Loucy (cell line): ENCODE results near the gene FDXR.
A peak's percentile ranks its signal among the peaks of the same experiment; 100 is the strongest.

Experiments used
- H2AFZ ChIP-seq: fragments of 200-600 bp; sonication (generic); 2 replicates; pipeline ENCODE4 v1.6.0; 2016; ENCODE audit warnings: antibody characterized with exemption, mild to moderate bottlenecking, low read length, moderate library complexity
- H3F3A ChIP-seq: fragments of 200-600 bp; 2 replicates; pipeline ENCODE4 v1.6.0; 2016; ENCODE audit warnings: antibody characterized with exemption, low read depth, mild to moderate bottlenecking
- H3K27me3 ChIP-seq: fragments of 200-600 bp; sonication (generic); 2 replicates; pipeline ENCODE4 v1.6.1; 2014; ENCODE audit warnings: low read length, mild to moderate bottlenecking; ENCODE audit not compliant: insufficient read depth, poor library complexity, severe bottlenecking
- H3K36me3 ChIP-seq: fragments of 200-600 bp; sonication (generic); 2 replicates; pipeline ENCODE4 v1.6.1; 2016; ENCODE audit warnings: low read length; ENCODE audit not compliant: insufficient read depth
- H3K4me1 ChIP-seq: fragments of 200-600 bp; sonication (generic); 2 replicates; pipeline ENCODE4 v1.5.1; 2014; ENCODE audit warnings: low read length, mild to moderate bottlenecking; ENCODE audit not compliant: insufficient read depth, poor library complexity, severe bottlenecking
- H3K4me2 ChIP-seq: fragments of 200-600 bp; sonication (generic); 2 replicates; pipeline ENCODE4 v1.6.0; 2014; ENCODE audit warnings: antibody characterized with exemption, low read length, low read depth, mild to moderate bottlenecking; ENCODE audit not compliant: poor library complexity, severe bottlenecking
- H3K4me3 ChIP-seq: fragments of 200-600 bp; sonication (generic); 2 replicates; pipeline ENCODE4 v1.5.1; 2014; ENCODE audit warnings: low read length, mild to moderate bottlenecking, mixed read lengths; ENCODE audit not compliant: poor library complexity, severe bottlenecking
- H3K79me2 ChIP-seq: fragments of 200-600 bp; sonication (generic); 2 replicates; pipeline ENCODE4 v1.6.1; 2014; ENCODE audit warnings: low read length; ENCODE audit not compliant: insufficient read depth
- H3K9ac ChIP-seq: fragments of 200-600 bp; sonication (generic); 2 replicates; pipeline ENCODE4 v1.6.0; 2014; ENCODE audit warnings: mild to moderate bottlenecking, low read depth, low read length, moderate library complexity; ENCODE audit not compliant: poor library complexity, severe bottlenecking
- H3K9me2 ChIP-seq: fragments of 200-600 bp; sonication (generic); replicated peaks from 2 replicates; pipeline ENCODE4 v1.6.1; 2016; ENCODE audit warnings: low read depth, low read length, mixed read lengths
- H3K9me3 ChIP-seq: fragments of 200-600 bp; sonication (generic); 2 replicates; pipeline ENCODE4 v1.6.1; 2014; ENCODE audit warnings: mild to moderate bottlenecking, antibody characterized with exemption, low read length, low read depth; ENCODE audit not compliant: insufficient read depth
- H4K20me1 ChIP-seq: fragments of 200-600 bp; sonication (generic); 2 replicates; pipeline ENCODE4 v1.6.0; 2014; ENCODE audit warnings: antibody characterized with exemption, low read length, mild to moderate bottlenecking; ENCODE audit not compliant: insufficient read depth, poor library complexity, severe bottlenecking
- CTCF ChIP-seq: fragments of 200-600 bp; sonication (generic); conservative IDR thresholded peaks from 2 replicates; pipeline ENCODE4 v1.5.1; 2014; ENCODE audit warnings: mild to moderate bottlenecking, antibody characterized with exemption, low read length
- EZH2phosphoT487 ChIP-seq: fragments of 200-600 bp; IDR thresholded peaks from 2 replicates; pipeline ENCODE4 v1.6.1; 2018; ENCODE audit warnings: antibody characterized with exemption, mild to moderate bottlenecking, moderate library complexity, borderline replicate concordance

The FDXR gene

GRCh38 chr17:74840989-74841666 lies 31.7 kb downstream of the FDXR start:
- Histone ChIP-seq H2AFZ (no peak overlapping the region), H3F3A (no peaks in the 10 kb centered on the region), H3K9me3 (no peaks in the 10 kb centered on the region), H3K4me2 (no peak overlapping the region), H3K4me1 (peaks cover 14% of the 10 kb centered on the region), H3K9ac (peak overlapping the region; percentile 23), H3K4me3 (no peak overlapping the region), H3K36me3 (peaks cover 12% of the 10 kb centered on the region; the same call in 1 of the 2 replicates), H3K9me2 (no peaks in the 10 kb centered on the region), H3K79me2 (no peaks in the 10 kb centered on the region), H4K20me1 (no peaks in the 10 kb centered on the region), H3K27me3 (no peaks in the 10 kb centered on the region)
- TF ChIP-seq CTCF = no peak
- no peak for TF ChIP-seq EZH2phosphoT487

GRCh38 chr17:74839990-74840852 lies 32.6 kb downstream of the FDXR start:
- Histone ChIP-seq H3K27me3 (no peaks in the 10 kb centered on the region), H3K4me3 (no peak overlapping the region), H3K9ac (no peak overlapping the region), H3K79me2 (no peaks in the 10 kb centered on the region), H3F3A (no peaks in the 10 kb centered on the region), H3K9me3 (no peaks in the 10 kb centered on the region), H3K9me2 (no peaks in the 10 kb centered on the region), H3K4me2 (no peak overlapping the region), H2AFZ (no peak overlapping the region), H3K4me1 (peaks cover 14% of the 10 kb centered on the region), H3K36me3 (peaks cover 12% of the 10 kb centered on the region; the same call in 1 of the 2 replicates), H4K20me1 (no peaks in the 10 kb centered on the region)
- TF ChIP-seq EZH2phosphoT487 (no peak), CTCF (no peak)

GRCh38 chr17:74838274-74838673 lies 34.5 kb downstream of the FDXR start:
- H2AFZ ChIP-seq = no peak overlapping the region
- no peak overlapping the region for H3K9ac ChIP-seq
- no peaks in the 10 kb centered on the region for H4K20me1 ChIP-seq
- H3K4me2 ChIP-seq = no peak overlapping the region
- no peaks in the 10 kb centered on the region for H3K9me2 ChIP-seq
- no peaks in the 10 kb centered on the region for H3F3A ChIP-seq
- H3K27me3 ChIP-seq = no peaks in the 10 kb centered on the region
- peaks cover 12% of the 10 kb centered on the region; the same call in 1 of the 2 replicates for H3K36me3 ChIP-seq
- no peaks in the 10 kb centered on the region for H3K9me3 ChIP-seq
- no peaks in the 10 kb centered on the region for H3K79me2 ChIP-seq
- H3K4me1 ChIP-seq = peaks cover 14% of the 10 kb centered on the region
- no peak for TF ChIP-seq EZH2phosphoT487
- TF ChIP-seq CTCF = no peak
- no peak overlapping the region for H3K4me3 ChIP-seq
